ENCODE measurements around the gene FBXW2.

The FBXW2 gene

DNA sequence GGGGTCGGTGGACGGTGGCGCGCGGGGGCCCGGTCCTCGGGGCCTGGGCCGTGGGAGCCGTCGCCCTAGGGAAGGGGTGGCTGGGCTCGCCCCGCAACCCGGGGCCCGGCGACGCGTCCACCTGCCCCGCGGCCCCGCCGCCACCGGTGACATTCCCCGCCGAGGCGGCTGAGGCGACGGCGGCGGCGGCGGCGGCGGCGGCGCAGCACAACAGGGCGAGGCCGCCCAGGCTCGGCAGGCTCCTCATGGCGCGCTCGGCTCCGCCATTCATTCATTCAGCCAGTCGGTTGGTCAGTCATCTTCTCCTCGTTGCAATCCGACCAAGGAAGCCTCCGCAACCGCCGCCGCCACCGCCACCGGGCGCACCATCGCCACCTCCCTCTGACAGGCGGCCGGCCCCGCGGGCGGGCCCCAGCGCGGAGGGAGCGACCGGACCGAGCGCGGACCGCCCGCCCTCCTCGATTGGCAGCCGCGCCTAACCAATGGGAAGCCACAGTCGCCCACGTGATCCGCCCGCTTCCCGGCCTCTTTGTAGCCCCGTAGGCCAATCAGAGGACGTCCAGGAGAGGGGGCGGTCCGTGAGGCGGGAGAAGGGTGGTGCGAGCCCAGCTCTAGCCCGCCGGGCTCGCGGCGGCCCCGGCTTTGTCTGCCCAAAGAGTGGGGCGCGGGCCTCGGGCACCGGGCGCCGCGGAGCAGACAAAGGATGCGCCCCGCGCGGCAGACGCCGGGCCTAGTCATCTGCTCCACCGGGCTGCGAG is 78.9 kb downstream of the FBXW2 start, which contains the start of gene MEGF9:
Gene MEGF9 (minus strand): TSS at position 383 of the 758 bp plus-strand sequence. CDS start 112 bp downstream, at position 271.
- peak; percentile 86 for DNase-seq (ENCODE audit: extremely low read depth, low read depth)
- TF ChIP-seq, protein P1, sequence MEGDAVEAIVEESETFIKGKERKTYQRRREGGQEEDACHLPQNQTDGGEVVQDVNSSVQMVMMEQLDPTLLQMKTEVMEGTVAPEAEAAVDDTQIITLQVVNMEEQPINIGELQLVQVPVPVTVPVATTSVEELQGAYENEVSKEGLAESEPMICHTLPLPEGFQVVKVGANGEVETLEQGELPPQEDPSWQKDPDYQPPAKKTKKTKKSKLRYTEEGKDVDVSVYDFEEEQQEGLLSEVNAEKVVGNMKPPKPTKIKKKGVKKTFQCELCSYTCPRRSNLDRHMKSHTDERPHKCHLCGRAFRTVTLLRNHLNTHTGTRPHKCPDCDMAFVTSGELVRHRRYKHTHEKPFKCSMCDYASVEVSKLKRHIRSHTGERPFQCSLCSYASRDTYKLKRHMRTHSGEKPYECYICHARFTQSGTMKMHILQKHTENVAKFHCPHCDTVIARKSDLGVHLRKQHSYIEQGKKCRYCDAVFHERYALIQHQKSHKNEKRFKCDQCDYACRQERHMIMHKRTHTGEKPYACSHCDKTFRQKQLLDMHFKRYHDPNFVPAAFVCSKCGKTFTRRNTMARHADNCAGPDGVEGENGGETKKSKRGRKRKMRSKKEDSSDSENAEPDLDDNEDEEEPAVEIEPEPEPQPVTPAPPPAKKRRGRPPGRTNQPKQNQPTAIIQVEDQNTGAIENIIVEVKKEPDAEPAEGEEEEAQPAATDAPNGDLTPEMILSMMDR (IDR thresholded peaks at IDR 0.05; ENCODE audit: low read depth, low read length, missing control alignments), result no peak

DNA sequence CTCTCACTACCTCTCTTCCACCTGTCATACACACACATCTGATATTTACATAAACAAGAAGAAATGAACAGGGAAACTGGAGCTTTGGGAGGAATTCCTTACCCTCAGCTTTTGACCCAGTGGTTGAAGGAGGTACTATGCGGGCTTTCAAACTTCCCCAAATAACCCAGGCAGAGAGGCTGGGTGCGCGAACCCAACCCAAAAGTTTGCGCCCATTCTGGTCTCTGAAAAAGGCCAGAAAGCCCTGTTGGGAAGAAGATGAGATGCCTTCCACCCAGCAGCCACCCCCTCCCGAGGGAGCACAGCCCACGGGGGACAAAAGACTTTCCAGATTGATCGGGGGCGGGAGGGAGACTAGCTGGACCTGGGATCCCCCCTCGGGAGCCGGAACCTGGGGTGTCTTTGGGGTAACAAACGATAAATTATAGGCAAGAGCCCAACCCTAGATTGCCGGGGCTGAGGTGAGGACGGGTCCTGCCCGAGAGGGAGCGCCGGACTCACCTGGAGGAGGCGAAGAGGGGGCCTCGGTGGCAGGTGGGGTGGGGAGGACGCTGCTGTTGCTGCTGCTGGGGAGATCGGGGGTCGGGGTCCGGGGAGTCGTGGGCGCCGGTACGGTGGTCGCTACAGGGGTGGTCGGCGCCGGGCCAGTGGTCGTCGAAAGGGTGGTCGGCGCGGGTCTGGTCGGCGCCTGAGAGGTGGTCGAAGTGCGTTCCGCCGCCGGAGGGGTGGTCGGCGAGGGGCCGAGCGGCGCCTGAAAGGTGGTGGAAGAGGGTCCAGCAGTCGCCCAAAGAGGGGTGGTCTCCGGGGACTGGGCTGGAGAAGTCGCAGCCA is 79.7 kb downstream of the FBXW2 start:
- no peak for DNase-seq (ENCODE audit: extremely low read depth, low read depth)
- TF ChIP-seq, protein P1 (IDR thresholded peaks at IDR 0.05; ENCODE audit: low read depth, low read length, missing control alignments), result no peak
- peak overlapping the region; percentile 66 for H3K4me3 ChIP-seq (replicated peaks; ENCODE audit: low read depth, low read length)

More for the DNA sequence above, 78.9 kb downstream of the FBXW2 start, which contains the start of gene MEGF9:
- peak within 1 kb of the TSS; percentile 66 for H3K4me3 ChIP-seq (replicated peaks; ENCODE audit: low read depth, low read length)

GRCh38 chr9:120712539-120713031 is 80.6 kb downstream of the FBXW2 start:
- no peak for DNase-seq (ENCODE audit: extremely low read depth, low read depth)
- H3K4me3 ChIP-seq (replicated peaks; ENCODE audit: low read depth, low read length), result no peak overlapping the region
- TF ChIP-seq, protein P1 (IDR thresholded peaks at IDR 0.05; ENCODE audit: low read depth, low read length, missing control alignments), result no peak

- TF ChIP-seq, protein P1 (IDR thresholded peaks at IDR 0.05; ENCODE audit: low read depth, low read length, missing control alignments), result no peak
- H3K4me3 ChIP-seq (replicated peaks; ENCODE audit: low read depth, low read length), result no peak overlapping the region
- DNase-seq (ENCODE audit: extremely low read depth, low read depth), result no peak
Observed at GRCh38 chr9:120711841-120712538, 81.2 kb downstream of the FBXW2 start.

GRCh38 chr9:120711354-120711753 is 81.9 kb downstream of the FBXW2 start:
- TF ChIP-seq, protein P1 (IDR thresholded peaks at IDR 0.05; ENCODE audit: low read depth, low read length, missing control alignments), result no peak
- DNase-seq (ENCODE audit: extremely low read depth, low read depth), result no peak
- H3K4me3 ChIP-seq (replicated peaks; ENCODE audit: low read depth, low read length), result no peak overlapping the region
